Pulmonary artery endothelial cell (primary cell): ENCODE data around the gene SPAG8. TPM values are rescaled to one million over a fixed set of nuclear protein-coding genes. Genes with fewer than 3 reads are reported as not detected.
A peak's percentile ranks its signal among the peaks of the same experiment; 100 is the strongest.

Source experiments
- DNase-seq: peaks from one replicate; pipeline ENCODE4 v3.0.0-alpha.2; 2011; ENCODE audit warnings: low read depth, low spot score
- total RNA-seq: library from RNA; depleted of rRNA; stranded (reverse); fragments of >200 nt; gene quantifications from 2 replicates; pipeline ENCODE4 v1.2.3, GENCODE V29; 2014

The SPAG8 gene
- total RNA-seq, 1 donor from 2014 or later = 0.20 TPM

- DNase-seq = no peak
Measured at GRCh38 chr9:35774907-35775635, 37.0 kb downstream of the SPAG8 start.

- DNase-seq = no peak
Measured at GRCh38 chr9:35771943-35772342, 40.1 kb downstream of the SPAG8 start.

GRCh38 chr9:35771534-35771933 lies 40.5 kb downstream of the SPAG8 start:
- no peak for DNase-seq

- no peak for DNase-seq
Measured at GRCh38 chr9:35771075-35771433, 41.0 kb downstream of the SPAG8 start.

- DNase-seq = no peak
Measured at GRCh38 chr9:35769763-35770162, 42.3 kb downstream of the SPAG8 start.

- no peak for DNase-seq
Measured at GRCh38 chr9:35767458-35767857, 44.6 kb downstream of the SPAG8 start.

- no peak for DNase-seq
Measured at GRCh38 chr9:35766997-35767396, 45.1 kb downstream of the SPAG8 start.

GRCh38 chr9:35763803-35764202 lies 48.3 kb downstream of the SPAG8 start:
- DNase-seq = no peak

- no peak for DNase-seq
Measured at GRCh38 chr9:35763181-35763580, 48.9 kb downstream of the SPAG8 start.

GRCh38 chr9:35760651-35761050 lies 51.4 kb downstream of the SPAG8 start:
- DNase-seq = peak; percentile 95

- DNase-seq = no peak
Measured at GRCh38 chr9:35759795-35760194, 52.3 kb downstream of the SPAG8 start.

Other genes starting within 250 kb of the SPAG8 start
- gene TESK1, start 207.0 kb downstream of the SPAG8 start, total RNA-seq = 4.3 and 6.9 TPM in 2 replicates
- 0.07 TPM in 1 of 2 replicates, not detected in the other for gene CD72, start 193.8 kb downstream of the SPAG8 start, total RNA-seq
- not detected in 2 replicates for gene SIT1, start 161.3 kb downstream of the SPAG8 start, total RNA-seq
- gene RMRP, start 154.2 kb downstream of the SPAG8 start, total RNA-seq = 22,365 and 32,732 TPM in 2 replicates
- gene CCDC107, start 154.0 kb downstream of the SPAG8 start, total RNA-seq = 10.6 and 11.7 TPM in 2 replicates
- 0.86 and 2.0 TPM in 2 replicates for gene ARHGEF39, start 147.1 kb downstream of the SPAG8 start, total RNA-seq
- 0.40 TPM in 1 of 2 replicates, not detected in the other for gene CA9, start 138.3 kb downstream of the SPAG8 start, total RNA-seq
- gene TPM2, start 122.3 kb downstream of the SPAG8 start, total RNA-seq = 119 and 221 TPM in 2 replicates
- gene TLN1, start 80.1 kb downstream of the SPAG8 start, total RNA-seq = 314 and 379 TPM in 2 replicates
- gene CREB3, start 79.6 kb downstream of the SPAG8 start, total RNA-seq = 45.2 and 58.0 TPM in 2 replicates
- 64.7 and 64.9 TPM in 2 replicates for gene GBA2, start 63.0 kb downstream of the SPAG8 start, total RNA-seq
- 11.9 and 13.2 TPM in 2 replicates for gene RGP1, start 63.0 kb downstream of the SPAG8 start, total RNA-seq
- gene MSMP, start 58.0 kb downstream of the SPAG8 start, total RNA-seq = 8.5 and 23.2 TPM in 2 replicates
- 8.1 and 12.3 TPM in 2 replicates for gene NPR2, start 20.7 kb downstream of the SPAG8 start, total RNA-seq
- 23.9 and 24.1 TPM in 2 replicates for gene HINT2, start 2.8 kb upstream of the SPAG8 start, total RNA-seq
- gene FAM221B, start 16.5 kb upstream of the SPAG8 start, total RNA-seq = not detected in 2 replicates
- 0.35 and 0.59 TPM in 2 replicates for gene TMEM8B, start 17.0 kb upstream of the SPAG8 start, total RNA-seq
- gene OR13J1, start 58.1 kb upstream of the SPAG8 start, total RNA-seq = not detected in 2 replicates
- 2.4 and 5.6 TPM in 2 replicates for gene HRCT1, start 93.9 kb upstream of the SPAG8 start, total RNA-seq
- 7.5 and 11.7 TPM in 2 replicates for gene SPAAR, start 97.2 kb upstream of the SPAG8 start, total RNA-seq
- gene OR2S2, start 145.9 kb upstream of the SPAG8 start, total RNA-seq = not detected in 2 replicates
- gene RECK, start 224.7 kb upstream of the SPAG8 start, total RNA-seq = 11.9 and 15.5 TPM in 2 replicates